Raji (cell line): Measurements from ENCODE around the gene NFE2L3.

Source experiments
- POLR2A ChIP-seq: IDR thresholded peaks from 2 replicates; pipeline ENCODE4 v1.6.1; 2011; ENCODE audit warnings: low read depth, low read length, control low read depth; ENCODE audit not compliant: insufficient read depth

The NFE2L3 gene, protein sequence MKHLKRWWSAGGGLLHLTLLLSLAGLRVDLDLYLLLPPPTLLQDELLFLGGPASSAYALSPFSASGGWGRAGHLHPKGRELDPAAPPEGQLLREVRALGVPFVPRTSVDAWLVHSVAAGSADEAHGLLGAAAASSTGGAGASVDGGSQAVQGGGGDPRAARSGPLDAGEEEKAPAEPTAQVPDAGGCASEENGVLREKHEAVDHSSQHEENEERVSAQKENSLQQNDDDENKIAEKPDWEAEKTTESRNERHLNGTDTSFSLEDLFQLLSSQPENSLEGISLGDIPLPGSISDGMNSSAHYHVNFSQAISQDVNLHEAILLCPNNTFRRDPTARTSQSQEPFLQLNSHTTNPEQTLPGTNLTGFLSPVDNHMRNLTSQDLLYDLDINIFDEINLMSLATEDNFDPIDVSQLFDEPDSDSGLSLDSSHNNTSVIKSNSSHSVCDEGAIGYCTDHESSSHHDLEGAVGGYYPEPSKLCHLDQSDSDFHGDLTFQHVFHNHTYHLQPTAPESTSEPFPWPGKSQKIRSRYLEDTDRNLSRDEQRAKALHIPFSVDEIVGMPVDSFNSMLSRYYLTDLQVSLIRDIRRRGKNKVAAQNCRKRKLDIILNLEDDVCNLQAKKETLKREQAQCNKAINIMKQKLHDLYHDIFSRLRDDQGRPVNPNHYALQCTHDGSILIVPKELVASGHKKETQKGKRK

DNA sequence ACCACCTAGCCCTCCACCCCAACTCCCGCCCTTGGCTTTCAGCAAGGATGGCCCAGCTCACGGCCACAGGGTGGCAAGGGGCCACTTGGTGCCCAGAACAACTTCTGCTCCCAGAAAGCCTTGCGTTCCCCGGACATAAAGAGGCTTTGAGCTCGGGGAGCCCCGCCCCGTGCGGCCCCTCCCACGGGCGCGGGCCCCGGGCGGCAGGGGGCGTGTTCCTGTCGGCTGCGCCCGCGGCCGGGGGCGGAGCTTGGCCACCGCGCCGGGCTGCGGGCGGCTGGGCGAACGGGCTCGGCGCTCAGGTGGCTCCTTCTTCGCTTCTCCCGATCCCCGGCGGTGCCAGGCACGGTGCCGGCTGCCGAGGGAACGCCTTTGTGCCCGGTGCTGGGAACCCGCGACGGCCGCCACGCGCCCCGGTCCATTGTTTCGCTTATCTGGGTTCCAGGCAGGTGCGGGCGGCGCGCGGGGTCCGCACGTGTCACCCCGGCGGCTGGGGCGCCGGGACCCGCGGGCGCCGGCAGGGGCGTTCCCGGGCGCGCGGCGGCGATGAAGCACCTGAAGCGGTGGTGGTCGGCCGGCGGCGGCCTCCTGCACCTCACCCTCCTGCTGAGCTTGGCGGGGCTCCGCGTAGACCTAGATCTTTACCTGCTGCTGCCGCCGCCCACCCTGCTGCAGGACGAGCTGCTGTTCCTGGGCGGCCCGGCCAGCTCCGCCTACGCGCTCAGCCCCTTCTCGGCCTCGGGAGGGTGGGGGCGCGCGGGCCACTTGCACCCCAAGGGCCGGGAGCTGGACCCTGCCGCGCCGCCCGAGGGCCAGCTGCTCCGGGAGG is at the start of gene NFE2L3:
TSS of gene NFE2L3 (plus strand) at position 246 of the 829 bp plus-strand sequence. CDS start at position 547, 301 bp downstream.
- TF ChIP-seq POLR2A: peak; percentile 84

DNA sequence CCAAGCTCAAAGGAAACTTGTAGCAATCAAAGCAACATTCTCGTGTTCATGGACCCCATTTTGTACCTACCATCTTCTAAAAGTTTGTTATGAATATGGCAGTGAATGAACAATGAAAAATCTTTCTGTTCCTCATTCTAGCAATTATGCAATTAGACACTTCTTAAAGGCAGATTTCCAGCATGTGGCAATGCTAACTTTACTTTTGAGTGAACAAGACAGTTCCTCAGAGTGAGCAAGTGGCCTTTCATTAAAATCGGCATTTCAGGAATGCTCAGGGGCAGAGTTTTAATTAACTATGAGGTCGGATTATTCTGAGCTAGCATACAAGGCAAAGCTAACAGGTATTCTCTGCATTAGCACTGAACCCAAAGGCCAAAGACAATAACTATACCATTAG is 48.4 kb upstream of the NFE2L3 start:
- TF ChIP-seq POLR2A: no peak

DNA sequence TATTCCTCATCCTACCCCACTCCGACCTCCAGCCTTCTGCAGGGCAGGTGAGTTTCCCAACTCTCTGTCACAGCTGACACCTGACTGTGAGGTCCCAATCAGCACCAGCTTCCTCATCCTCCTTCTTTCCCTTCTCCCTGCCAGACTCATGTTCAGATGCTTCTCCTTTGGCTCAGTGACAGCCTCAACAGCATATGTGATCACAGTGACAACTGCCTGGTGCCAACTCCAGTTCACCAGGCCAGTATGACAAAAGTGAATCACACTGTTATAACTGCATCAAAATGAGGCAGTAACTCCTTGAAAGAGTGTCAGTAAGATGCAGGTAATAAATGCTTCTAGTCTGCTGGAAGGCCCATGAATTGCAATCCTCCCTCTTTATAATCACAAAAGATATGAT is 46.8 kb upstream of the NFE2L3 start:
- no peak for TF ChIP-seq POLR2A

DNA sequence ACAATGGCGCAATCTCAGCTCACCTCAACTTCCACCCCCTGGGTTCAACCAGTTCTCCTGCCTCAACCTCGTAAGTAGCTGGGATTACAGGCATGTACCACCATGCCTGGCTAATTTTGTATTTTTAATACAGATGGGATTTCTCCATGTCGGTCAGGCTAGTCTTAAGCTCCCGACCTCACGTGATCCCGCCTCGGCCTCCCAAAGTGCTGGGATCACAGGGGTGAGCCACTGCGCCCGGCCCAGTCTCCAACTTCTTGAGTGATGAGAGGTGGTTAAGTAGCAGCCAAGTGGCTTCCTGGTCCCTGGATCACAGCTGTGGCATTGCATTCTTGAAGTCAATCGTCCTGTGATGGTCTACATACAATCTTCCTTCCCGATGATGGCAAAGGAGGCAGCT is 46.1 kb upstream of the NFE2L3 start:
- TF ChIP-seq POLR2A: no peak

DNA sequence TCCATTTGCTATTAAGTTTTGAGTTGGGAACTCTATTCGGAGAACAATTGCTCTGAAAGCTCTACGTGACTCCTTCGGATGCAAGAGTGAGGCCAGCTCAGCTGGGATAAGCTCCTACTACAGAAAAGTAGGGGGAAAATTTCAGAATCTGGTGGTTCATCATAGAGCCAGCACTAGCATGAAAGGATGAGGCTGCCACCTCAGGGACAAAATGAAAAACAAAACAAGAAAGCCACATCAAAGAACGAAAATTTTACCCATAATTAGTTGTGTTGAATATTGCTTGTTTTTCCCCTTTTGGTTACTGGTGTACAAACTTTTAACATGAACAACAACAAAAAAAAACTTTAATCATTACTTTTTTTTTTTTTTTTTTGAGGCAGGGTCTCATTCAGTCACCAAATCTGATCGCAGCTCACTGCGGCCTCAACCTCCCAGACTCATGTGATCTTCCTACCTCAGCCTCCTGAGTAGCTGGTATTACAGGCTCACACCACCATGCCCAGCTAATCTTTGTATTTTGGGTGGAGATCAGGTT is 39.7 kb upstream of the NFE2L3 start:
- TF ChIP-seq POLR2A: no peak

DNA sequence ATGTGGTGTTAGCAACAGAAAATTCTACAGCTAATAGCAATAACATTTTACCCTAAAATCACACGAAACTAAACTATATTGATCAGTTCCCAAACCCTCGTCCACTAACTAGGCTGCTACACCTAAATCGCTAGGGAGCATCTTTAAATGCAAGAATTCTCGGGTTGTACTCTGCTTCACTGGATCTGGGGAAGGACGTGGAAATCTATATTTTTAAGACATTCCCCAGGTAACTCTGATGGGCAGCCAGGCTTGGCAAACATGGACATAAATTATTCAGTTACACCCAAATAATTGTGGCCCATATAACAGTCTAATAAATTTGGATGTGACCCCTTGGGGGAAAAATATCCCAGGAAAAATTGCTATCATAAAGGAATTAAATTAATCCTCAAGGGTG is 36.3 kb upstream of the NFE2L3 start:
- TF ChIP-seq POLR2A: no peak

DNA sequence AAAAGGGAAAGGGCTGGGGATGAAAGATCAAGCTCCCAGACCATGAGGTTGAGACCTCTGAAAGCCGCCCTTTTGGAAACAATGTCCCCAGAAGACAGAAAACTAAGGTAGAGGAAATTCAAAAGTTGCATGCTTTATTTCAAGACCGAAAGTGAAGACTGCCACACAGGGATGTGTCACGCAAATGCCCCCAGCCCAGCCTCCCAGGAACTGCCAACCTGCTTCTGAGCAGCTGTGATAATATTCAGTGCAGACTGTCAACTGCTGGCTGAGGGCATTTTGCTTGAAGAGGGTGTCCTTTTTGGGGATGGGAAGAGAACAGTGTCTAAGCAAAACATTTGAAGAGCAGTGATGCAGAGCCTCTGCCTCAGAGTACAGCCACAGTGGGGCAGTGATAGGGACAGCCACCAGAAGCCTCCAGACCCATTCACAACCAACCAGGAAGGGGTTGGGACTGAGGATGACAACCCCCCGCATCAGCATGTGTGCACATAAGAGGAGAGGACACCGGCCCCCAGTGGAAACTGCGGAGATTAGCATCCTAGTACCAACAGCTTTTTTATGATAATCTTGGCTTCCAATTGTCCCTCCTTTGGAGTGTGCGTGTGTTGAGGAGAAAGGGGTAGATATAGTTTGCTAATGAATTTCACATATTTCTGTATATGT is 34.7 kb upstream of the NFE2L3 start:
- TF ChIP-seq POLR2A: no peak

DNA sequence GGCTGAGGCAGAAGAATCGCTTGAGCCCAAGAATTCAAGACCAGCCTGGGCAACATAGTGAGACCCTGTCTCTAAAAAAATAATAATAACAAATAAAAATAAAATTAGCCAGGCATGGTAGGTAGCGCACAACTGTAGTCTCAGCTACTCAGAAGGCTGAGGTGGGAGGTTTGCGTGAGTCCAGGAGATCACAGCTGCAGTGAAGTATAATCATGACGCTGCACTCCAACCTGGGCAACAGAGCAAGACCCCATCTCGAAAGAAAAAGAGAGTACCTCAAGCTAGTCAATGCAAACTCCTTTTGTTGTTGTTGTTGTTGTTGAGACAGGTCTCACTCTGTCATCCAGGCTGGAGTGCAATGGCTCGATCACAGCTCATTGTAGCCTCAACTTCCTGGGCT is 34.0 kb upstream of the NFE2L3 start:
- no peak for TF ChIP-seq POLR2A

DNA sequence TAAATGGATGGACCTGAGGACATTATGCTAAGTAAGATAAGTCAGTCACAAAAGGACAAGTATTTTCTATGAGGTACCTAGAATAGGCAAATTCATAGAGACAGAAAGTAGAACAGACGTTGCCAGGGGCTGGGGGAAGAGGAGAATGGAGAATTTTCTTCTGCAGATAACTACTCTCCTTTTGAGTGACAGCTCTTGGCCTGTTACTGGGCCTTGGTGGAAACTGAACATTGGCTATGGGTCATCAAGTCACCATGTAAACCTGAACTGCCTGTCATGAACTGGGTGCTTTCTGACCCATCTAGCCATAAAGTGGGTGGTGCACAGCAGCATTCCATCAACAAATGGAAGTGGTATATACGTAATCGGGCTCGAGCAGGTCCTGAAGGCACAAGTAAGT is 29.3 kb upstream of the NFE2L3 start:
- no peak for TF ChIP-seq POLR2A

DNA sequence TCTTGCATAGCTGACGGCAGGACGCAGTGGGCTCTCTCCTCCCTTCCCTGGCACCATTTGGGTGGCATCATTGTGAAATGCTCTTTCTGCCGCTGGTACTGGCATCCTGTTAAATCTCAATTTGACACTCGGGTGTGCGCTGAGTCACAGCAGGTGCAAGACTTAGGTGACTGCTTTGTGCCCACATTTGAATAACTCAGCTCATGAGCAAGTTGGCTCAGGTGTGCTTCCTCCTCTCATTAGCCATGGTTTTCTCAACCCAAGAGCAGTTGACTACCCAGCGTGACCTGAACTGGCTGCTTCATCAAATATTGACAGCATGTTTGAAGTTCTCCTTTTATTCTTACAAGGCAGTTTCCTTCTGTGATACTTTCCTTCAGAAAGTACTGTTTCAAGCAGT is 24.6 kb upstream of the NFE2L3 start:
- no peak for TF ChIP-seq POLR2A

DNA sequence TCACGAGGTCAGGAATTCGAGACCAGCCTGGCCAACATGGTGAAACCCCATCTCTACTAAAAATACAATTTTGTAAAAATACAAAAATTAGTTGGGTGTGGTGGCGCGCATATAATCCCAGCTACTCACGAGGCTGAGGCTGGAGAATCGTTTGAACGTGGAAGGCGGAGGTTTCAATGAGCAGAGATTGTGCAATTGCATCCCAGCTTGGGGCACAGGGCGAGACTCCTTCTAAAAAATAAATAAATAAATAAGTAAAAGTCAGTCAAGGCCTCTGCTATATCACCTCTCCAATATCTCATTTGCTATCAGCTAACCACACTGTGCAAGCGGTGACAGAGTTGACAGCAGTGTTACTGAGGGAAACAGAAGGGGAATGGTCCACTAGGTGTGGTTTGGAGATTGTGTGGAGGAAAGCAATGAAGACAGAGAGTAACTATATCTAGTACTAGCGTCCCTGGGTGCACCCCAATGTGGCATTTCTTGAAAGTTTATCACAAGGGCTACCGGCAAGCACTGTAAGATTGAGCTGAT is 20.9 kb upstream of the NFE2L3 start:
- TF ChIP-seq POLR2A: no peak

DNA sequence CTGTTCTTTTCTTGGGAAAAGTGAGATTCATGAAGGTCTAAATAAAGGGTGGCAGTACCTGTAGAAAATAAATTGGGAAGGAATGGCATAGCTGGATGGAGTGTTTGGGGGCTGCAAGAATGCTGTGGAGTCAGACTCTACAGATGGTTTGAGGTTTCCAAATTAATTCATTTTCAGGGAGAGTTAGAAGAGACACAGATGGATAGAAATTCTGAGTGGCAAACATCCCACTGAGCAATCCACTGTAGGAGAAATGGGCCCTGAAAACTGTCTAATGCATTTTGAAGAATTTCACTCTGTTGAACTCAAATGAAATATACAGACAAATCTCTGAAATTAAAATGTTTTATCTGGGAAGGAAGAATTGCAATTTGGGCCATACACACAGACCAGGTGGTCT is 16.9 kb upstream of the NFE2L3 start:
- TF ChIP-seq POLR2A: no peak

DNA sequence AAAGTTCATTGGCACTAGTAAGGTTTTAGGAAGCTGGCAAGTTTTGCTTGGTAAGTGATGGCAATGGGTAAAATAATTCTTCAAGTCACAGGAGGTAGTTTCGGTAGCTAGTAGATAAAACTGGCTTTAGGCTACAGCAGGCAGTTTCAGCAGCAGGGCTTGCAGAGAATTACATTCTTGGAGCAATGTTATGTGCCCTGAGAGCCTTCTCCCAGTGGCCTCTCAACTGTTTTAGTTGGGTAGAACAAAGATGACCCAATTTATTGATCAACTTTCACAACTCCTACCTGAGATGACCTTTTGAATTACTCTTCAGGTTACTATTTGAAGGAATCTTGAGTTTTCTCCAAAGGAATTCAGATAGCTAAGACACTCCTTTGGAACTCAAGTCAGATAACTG is 16.4 kb upstream of the NFE2L3 start:
- no peak for TF ChIP-seq POLR2A

DNA sequence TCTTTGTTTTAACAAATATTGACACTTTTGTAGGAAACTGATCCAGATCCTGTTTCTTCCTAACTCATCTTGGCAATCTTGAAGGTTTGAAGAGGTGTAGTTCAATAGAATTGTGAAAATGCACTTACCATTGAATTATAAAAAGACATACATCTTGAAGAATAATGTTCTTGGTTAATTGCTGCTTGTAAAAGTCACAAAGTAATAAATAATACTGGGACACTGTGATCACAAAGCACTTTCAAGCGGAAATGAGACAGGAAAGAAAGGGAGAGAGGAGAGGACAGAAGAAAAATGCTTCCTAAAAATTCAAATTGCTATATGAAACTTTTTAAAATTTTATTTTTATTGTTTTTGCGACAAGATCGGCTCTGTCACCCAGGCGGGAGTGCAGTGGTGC is 15.2 kb upstream of the NFE2L3 start:
- no peak for TF ChIP-seq POLR2A

DNA sequence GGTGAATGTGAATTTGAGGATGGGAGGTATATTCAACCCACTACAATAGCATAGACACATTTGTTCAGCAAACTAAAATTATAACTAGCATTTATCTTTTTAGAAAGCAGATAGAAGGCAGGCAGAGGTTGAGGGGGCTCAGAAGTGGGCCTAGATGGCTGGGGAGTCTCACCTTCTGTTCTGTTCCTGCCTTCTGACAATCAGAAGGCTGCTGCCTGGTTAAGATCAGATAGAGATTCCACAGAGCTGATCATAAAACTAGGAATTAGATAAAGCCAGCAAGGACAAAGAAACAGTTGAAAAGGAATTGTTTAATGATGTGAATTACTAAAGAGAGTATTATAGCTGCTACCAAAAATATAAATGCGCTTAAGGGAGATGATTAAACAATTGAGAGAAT is 11.6 kb upstream of the NFE2L3 start:
- no peak for TF ChIP-seq POLR2A

DNA sequence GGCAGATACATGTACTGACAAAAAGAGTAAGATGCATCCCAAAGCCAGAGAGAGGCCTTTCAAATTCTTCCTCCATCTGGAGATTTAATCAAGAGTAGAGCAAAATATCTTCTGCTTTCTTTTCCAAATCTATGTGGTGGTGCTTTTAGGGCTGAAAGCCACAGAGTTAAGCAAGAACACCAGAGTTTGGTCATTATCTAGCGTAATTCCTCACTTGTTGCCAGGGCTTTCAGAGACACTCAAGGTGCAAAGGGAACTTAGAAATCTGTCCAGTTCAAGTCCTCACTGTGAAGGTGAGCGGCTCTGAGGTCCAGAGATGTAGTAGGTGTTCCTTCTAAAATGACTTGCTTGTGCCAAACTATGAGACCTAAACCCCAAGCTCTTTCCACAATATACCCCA is 10.9 kb upstream of the NFE2L3 start:
- no peak for TF ChIP-seq POLR2A
